NCI-H82 treated with DMSO at 0.1 percent for 48 hours (cell line): Measurements from ENCODE around the gene SYCE3.

Experiments used
- DNase-seq: peaks from one replicate; lab custom pipeline; 2025; ENCODE audit not compliant: unreplicated experiment; lab: John Stamatoyannopoulos, UW

Gene SYCE3

GRCh38 chr22:50600967-50601668, 38.4 kb upstream of the SYCE3 start:
- DNase-seq: no peak

- DNase-seq: no peak
These were observed 37.8 kb upstream of the SYCE3 start, which contains the start of gene MAPK8IP2 for GRCh38 chr22:50600538-50600937. Gene MAPK8IP2 (plus strand): TSS chr22:50600793. CDS start chr22:50600819, 26 bp downstream.

GRCh38 chr22:50599816-50600455, 37.2 kb upstream of the SYCE3 start:
- no peak for DNase-seq

- no peak for DNase-seq
These were observed 34.4 kb upstream of the SYCE3 start for GRCh38 chr22:50597097-50597496.

- no peak for DNase-seq
These were observed 32.5 kb upstream of the SYCE3 start for GRCh38 chr22:50595189-50595588.

GRCh38 chr22:50587407-50587806, 24.7 kb upstream of the SYCE3 start:
- DNase-seq: no peak

- DNase-seq: no peak
These were observed 23.7 kb upstream of the SYCE3 start for GRCh38 chr22:50586416-50586815.

- no peak for DNase-seq
These were observed 23.1 kb upstream of the SYCE3 start for GRCh38 chr22:50585781-50586180.

- DNase-seq: no peak
These were observed 22.5 kb upstream of the SYCE3 start for GRCh38 chr22:50585238-50585637.

GRCh38 chr22:50584106-50585096, 21.7 kb upstream of the SYCE3 start:
- DNase-seq: no peak

- no peak for DNase-seq
These were observed 20.7 kb upstream of the SYCE3 start for GRCh38 chr22:50583294-50583861.

GRCh38 chr22:50582493-50583293, 20.0 kb upstream of the SYCE3 start, which contains the start of gene CHKB:
Gene CHKB (minus strand): TSS chr22:50582849. CDS start chr22:50582781, 68 bp downstream.
- peak; percentile 91 for DNase-seq

GRCh38 chr22:50581950-50582492, 19.3 kb upstream of the SYCE3 start:
- DNase-seq: no peak

- no peak for DNase-seq
These were observed 18.6 kb upstream of the SYCE3 start for GRCh38 chr22:50581031-50581949.

GRCh38 chr22:50579752-50580151, 17.0 kb upstream of the SYCE3 start:
- DNase-seq: no peak

GRCh38 chr22:50578776-50579310, 16.1 kb upstream of the SYCE3 start:
- DNase-seq: no peak

GRCh38 chr22:50577987-50578775, 15.5 kb upstream of the SYCE3 start, which contains the start of gene CPT1B:
Gene CPT1B (minus strand): TSS chr22:50578427. CDS start chr22:50577915, 512 bp downstream.
- no peak for DNase-seq

- DNase-seq: no peak
These were observed 14.9 kb upstream of the SYCE3 start for GRCh38 chr22:50577697-50577986.
